ENCODE results near the gene RPL13. TPM values are rescaled to one million over a fixed set of nuclear protein-coding genes. Genes with fewer than 3 reads are reported as not detected.

RPL13 gene
- total RNA-seq, 1 experiment from 2014 or later: 2,157 TPM

DNA sequence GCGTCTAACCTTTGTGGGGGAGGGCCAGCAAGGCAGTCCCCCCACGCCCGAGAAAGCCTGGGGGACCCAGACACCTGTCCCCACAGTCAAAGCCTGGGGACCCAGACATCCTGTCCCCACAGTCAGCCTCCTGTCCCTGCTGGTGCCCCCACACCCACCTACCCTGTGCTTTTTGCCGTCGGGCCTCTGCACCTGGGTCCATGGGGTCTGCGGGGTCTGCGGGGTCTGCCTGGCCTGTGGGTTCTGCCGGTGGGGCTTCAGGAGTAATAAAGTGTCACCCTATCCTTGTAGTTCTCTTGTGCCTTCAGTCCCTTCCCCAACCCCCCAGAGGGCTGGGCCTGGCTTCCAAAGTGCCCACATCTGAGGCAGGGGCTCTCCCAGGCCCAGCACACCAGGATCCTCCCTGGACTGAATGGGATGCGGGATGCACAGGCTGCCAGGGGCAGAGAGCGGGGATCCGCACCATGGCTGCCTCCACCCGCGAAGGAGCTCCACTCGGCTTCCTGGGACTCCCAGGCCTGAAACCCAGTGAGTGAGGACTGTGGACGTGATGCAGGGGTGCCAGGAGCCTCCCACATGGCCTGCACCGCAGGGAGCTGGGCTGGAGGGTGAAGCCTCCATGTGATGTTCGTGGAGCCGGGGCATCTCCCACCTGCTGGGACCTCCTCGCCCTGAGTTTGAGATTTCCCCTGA lies 36.6 kb downstream of the RPL13 start:
- no peak overlapping the region for H3K14ac ChIP-seq (ENCODE audit: insufficient read depth, low read length)
- WGBS (ENCODE audit: extremely low coverage, insufficient read length, low lambda C conversion rate): no CpG with 5 or more reads among the region's 19 CpGs

More for the DNA sequence above, 36.6 kb downstream of the RPL13 start:
- H3K9ac ChIP-seq (ENCODE audit: extremely low read depth, insufficient read length, low read length): no peak overlapping the region
- H3T11ph ChIP-seq (ENCODE audit: low read length): no peak overlapping the region
- TF ChIP-seq, protein P1, sequence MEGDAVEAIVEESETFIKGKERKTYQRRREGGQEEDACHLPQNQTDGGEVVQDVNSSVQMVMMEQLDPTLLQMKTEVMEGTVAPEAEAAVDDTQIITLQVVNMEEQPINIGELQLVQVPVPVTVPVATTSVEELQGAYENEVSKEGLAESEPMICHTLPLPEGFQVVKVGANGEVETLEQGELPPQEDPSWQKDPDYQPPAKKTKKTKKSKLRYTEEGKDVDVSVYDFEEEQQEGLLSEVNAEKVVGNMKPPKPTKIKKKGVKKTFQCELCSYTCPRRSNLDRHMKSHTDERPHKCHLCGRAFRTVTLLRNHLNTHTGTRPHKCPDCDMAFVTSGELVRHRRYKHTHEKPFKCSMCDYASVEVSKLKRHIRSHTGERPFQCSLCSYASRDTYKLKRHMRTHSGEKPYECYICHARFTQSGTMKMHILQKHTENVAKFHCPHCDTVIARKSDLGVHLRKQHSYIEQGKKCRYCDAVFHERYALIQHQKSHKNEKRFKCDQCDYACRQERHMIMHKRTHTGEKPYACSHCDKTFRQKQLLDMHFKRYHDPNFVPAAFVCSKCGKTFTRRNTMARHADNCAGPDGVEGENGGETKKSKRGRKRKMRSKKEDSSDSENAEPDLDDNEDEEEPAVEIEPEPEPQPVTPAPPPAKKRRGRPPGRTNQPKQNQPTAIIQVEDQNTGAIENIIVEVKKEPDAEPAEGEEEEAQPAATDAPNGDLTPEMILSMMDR (conservative IDR thresholded peaks at IDR 0.05): no peak
- no peak overlapping the region for H2AFZ ChIP-seq (ENCODE audit: low read length)
- no peak overlapping the region for H3K27ac ChIP-seq (ENCODE audit: insufficient read length, low read depth, low read length)
- Mint-ChIP-seq H3K9me3 (no peaks in the 10 kb centered on the region; a peak in 1 of 5 replicates), H3K4me3 (no peak overlapping the region), H3K27ac (no peak overlapping the region), H3K27me3 (ENCODE audit: low read depth) (peaks cover 1% of the 10 kb centered on the region), H3K4me1 (peaks cover 0 to 7% of the 10 kb centered on the region in 2 experiments; a peak in 2 of 4 replicates), H3K36me3 (ENCODE audit: insufficient read depth in 1 of 3, low read depth in 3 of 3) (0 out of 7 replicates have a peak, but pooled peaks cover 0 to 3% (median 0%) of the 10 kb centered on the region in 3 experiments)
- H3K9me3 ChIP-seq (ENCODE audit: control insufficient read depth, low read depth, low read length): no peaks in the 10 kb centered on the region
- no peaks in the 10 kb centered on the region for H3K4me1 ChIP-seq (ENCODE audit: insufficient read depth, low read length)
- no peaks in the 10 kb centered on the region for H3K23me2 ChIP-seq (ENCODE audit: insufficient read length, low read depth, low read length, poor library complexity, severe bottlenecking)
- no peak overlapping the region for H4K91ac ChIP-seq (ENCODE audit: insufficient read length, low read depth, low read length)
- H3K23ac ChIP-seq (ENCODE audit: insufficient read length, low read depth, low read length): no peak overlapping the region
- H4K20me1 ChIP-seq (ENCODE audit: control insufficient read depth, insufficient read depth, insufficient read length): no peaks in the 10 kb centered on the region
- H2BK15ac ChIP-seq (ENCODE audit: low read depth, low read length): no peak overlapping the region
- no peak overlapping the region for H2BK120ac ChIP-seq (ENCODE audit: low read depth, low read length, poor library complexity, severe bottlenecking)
- no peak overlapping the region for H2BK5ac ChIP-seq (ENCODE audit: insufficient read length, low read length)
- H3K4ac ChIP-seq (ENCODE audit: low read depth, low read length): no peak overlapping the region
- H3K56ac ChIP-seq (ENCODE audit: insufficient read length, low read depth, low read length): no peak overlapping the region
- no peak overlapping the region for H2BK20ac ChIP-seq (ENCODE audit: low read depth, low read length, poor library complexity, severe bottlenecking)
- H3K27me3 ChIP-seq (ENCODE audit: insufficient read depth, low read length): no peaks in the 10 kb centered on the region
- DNase-seq: no peak
- no peak overlapping the region for H3K4me2 ChIP-seq (ENCODE audit: insufficient read depth, insufficient read length, low read length)
- no peak overlapping the region for H3K18ac ChIP-seq (ENCODE audit: insufficient read length, low read depth, low read length)
- H4K5ac ChIP-seq (ENCODE audit: insufficient read length, low read depth, low read length): no peak overlapping the region
- no peak overlapping the region for H2BK12ac ChIP-seq (ENCODE audit: insufficient read length, low read depth, low read length)
- H3K79me2 ChIP-seq (ENCODE audit: insufficient read depth, low read length): no peaks in the 10 kb centered on the region
- no peak overlapping the region for H4K8ac ChIP-seq (replicated peaks; ENCODE audit: insufficient read length, low read depth, low read length)
- no peaks in the 10 kb centered on the region for H3K79me1 ChIP-seq (ENCODE audit: insufficient read depth, low read depth, low read length, poor library complexity, severe bottlenecking)
- no peak overlapping the region for H2AK5ac ChIP-seq (ENCODE audit: insufficient read length, low read length)
